Hindlimb muscle (tissue), 1 donor: Measurements from ENCODE around the gene C17orf67. TPM values are rescaled to one million over a fixed set of nuclear protein-coding genes. Genes with fewer than 3 reads are reported as not detected.

ENCODE experiments used
- DNase-seq: peaks from one replicate; pipeline ENCODE4 v3.0.0-alpha.2; 2013
- polyA plus RNA-seq: library from polyadenylated mRNA; unstranded; fragments of 120-200 nt; gene quantifications from one replicate; pipeline ENCODE4 v1.2.1, GENCODE V29; 2013; ENCODE audit not compliant: insufficient read length

C17orf67 gene
- polyA plus RNA-seq, 1 donor: 2.3 TPM

GRCh38 chr17:56833057-56833808 lies 487 bp downstream of the C17orf67 start:
- peak; percentile 59 for DNase-seq

- DNase-seq: no peak
Observed at GRCh38 chr17:56832446-56832845, 1.3 kb downstream of the C17orf67 start.

- no peak for DNase-seq
Observed at GRCh38 chr17:56831369-56832095, 2.2 kb downstream of the C17orf67 start.

GRCh38 chr17:56830726-56831368 lies 2.9 kb downstream of the C17orf67 start:
- DNase-seq: no peak

GRCh38 chr17:56826611-56827414 lies 6.9 kb downstream of the C17orf67 start:
- no peak for DNase-seq

GRCh38 chr17:56824503-56824902 lies 9.2 kb downstream of the C17orf67 start:
- DNase-seq: no peak

GRCh38 chr17:56823848-56824247 lies 9.9 kb downstream of the C17orf67 start:
- no peak for DNase-seq

- no peak for DNase-seq
Observed at GRCh38 chr17:56822725-56823124, 11.0 kb downstream of the C17orf67 start.

GRCh38 chr17:56821847-56822534 lies 11.7 kb downstream of the C17orf67 start:
- no peak for DNase-seq

- DNase-seq: no peak
Observed at GRCh38 chr17:56820207-56820606, 13.5 kb downstream of the C17orf67 start.

GRCh38 chr17:56819431-56820145 lies 14.1 kb downstream of the C17orf67 start:
- peak; percentile 63 for DNase-seq

GRCh38 chr17:56819030-56819429 lies 14.7 kb downstream of the C17orf67 start:
- DNase-seq: no peak

GRCh38 chr17:56817066-56817465 lies 16.7 kb downstream of the C17orf67 start:
- no peak for DNase-seq

- DNase-seq: no peak
Observed at GRCh38 chr17:56815711-56816110, 18.0 kb downstream of the C17orf67 start.

GRCh38 chr17:56812901-56813388 lies 20.8 kb downstream of the C17orf67 start:
- no peak for DNase-seq

- no peak for DNase-seq
Observed at GRCh38 chr17:56810891-56811775, 22.6 kb downstream of the C17orf67 start.

- no peak for DNase-seq
Observed at GRCh38 chr17:56810343-56810742, 23.4 kb downstream of the C17orf67 start.

GRCh38 chr17:56809820-56810179 lies 23.9 kb downstream of the C17orf67 start:
- DNase-seq: no peak

GRCh38 chr17:56809106-56809819 lies 24.5 kb downstream of the C17orf67 start:
- no peak for DNase-seq
